ENCODE measurements around the gene UBTF. TPM values are rescaled to one million over a fixed set of nuclear protein-coding genes. Genes with fewer than 3 reads are reported as not detected.

UBTF gene
- polyA plus RNA-seq, 1 donor (not counting 4 experiments of a cell fraction or from before 2014, with no cell fraction given): 23.0 TPM

- Histone ChIP-seq H3K4me1 (ENCODE audit: control insufficient read depth, extremely low read depth, insufficient read depth, low read length) (peaks cover 18% of the 10 kb centered on the region), H3K79me2 (ENCODE audit: control insufficient read depth, insufficient read depth, low read length) (no peaks in the 10 kb centered on the region), H3K4me3 (ENCODE audit: control insufficient read depth in 2 of 3, extremely low read depth in 1 of 3, insufficient read depth in 2 of 3, low read depth in 1 of 3, low read length in 3 of 3) (no peak overlapping the region), H3K9me1 (ENCODE audit: control insufficient read depth, extremely low read depth, insufficient read depth, low read length) (no peaks in the 10 kb centered on the region), H3K36me3 (ENCODE audit: control insufficient read depth in 2 of 2, extremely low read depth in 1 of 2, insufficient read depth in 2 of 2, low read length in 2 of 2) (no peaks in the 10 kb centered on the region), H3K27ac (ENCODE audit: control insufficient read depth, insufficient read depth, low read length) (no peak overlapping the region), H3K4me2 (ENCODE audit: control insufficient read depth, extremely low read depth, insufficient read depth, low read depth, low read length) (no peak overlapping the region), H3K27me3 (ENCODE audit: control insufficient read depth, extremely low read depth, insufficient read depth, low read length) (no peaks in the 10 kb centered on the region), H3K9me3 (ENCODE audit: control insufficient read depth, low read depth, low read length) (no peaks in the 10 kb centered on the region), H4K20me1 (ENCODE audit: control insufficient read depth, extremely low read depth, insufficient read depth, low read length) (no peaks in the 10 kb centered on the region), H3K9ac (ENCODE audit: control insufficient read depth, extremely low read depth, insufficient read depth, low read length) (no peak overlapping the region), H2AFZ (ENCODE audit: control insufficient read depth, low read length) (no peak overlapping the region)
- TF ChIP-seq, protein P1, sequence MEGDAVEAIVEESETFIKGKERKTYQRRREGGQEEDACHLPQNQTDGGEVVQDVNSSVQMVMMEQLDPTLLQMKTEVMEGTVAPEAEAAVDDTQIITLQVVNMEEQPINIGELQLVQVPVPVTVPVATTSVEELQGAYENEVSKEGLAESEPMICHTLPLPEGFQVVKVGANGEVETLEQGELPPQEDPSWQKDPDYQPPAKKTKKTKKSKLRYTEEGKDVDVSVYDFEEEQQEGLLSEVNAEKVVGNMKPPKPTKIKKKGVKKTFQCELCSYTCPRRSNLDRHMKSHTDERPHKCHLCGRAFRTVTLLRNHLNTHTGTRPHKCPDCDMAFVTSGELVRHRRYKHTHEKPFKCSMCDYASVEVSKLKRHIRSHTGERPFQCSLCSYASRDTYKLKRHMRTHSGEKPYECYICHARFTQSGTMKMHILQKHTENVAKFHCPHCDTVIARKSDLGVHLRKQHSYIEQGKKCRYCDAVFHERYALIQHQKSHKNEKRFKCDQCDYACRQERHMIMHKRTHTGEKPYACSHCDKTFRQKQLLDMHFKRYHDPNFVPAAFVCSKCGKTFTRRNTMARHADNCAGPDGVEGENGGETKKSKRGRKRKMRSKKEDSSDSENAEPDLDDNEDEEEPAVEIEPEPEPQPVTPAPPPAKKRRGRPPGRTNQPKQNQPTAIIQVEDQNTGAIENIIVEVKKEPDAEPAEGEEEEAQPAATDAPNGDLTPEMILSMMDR (optimal IDR thresholded peaks at IDR 0.05 in 1 of 3, IDR thresholded peaks at IDR 0.05 in 1 of 3, conservative IDR thresholded peaks at IDR 0.05 in 1 of 3; ENCODE audit: extremely low read depth in 1 of 3, insufficient read depth in 2 of 3, low read length in 3 of 3): no peak
- no peak for TF ChIP-seq EZH2 (IDR thresholded peaks at IDR 0.05; ENCODE audit: low read length)
- dilution Hi-C loops (cut with MboI; ENCODE audit: extremely low pct_ligation_motif_present, low sequenced_read_pairs): no loop called here
- no peak for DNase-seq (ENCODE audit: low read depth, low spot score)
- no peak for FAIRE-seq
Measured at GRCh38 chr17:44233582-44233981, 14.1 kb upstream of the UBTF start.

- FAIRE-seq (no peak), DNase-seq (ENCODE audit: low read depth, low spot score) (no peak)
- Histone ChIP-seq H3K4me1 (ENCODE audit: control insufficient read depth, extremely low read depth, insufficient read depth, low read length) (peaks cover 18% of the 10 kb centered on the region), H3K9me3 (ENCODE audit: control insufficient read depth, low read depth, low read length) (no peaks in the 10 kb centered on the region), H2AFZ (ENCODE audit: control insufficient read depth, low read length) (no peak overlapping the region), H3K27me3 (ENCODE audit: control insufficient read depth, extremely low read depth, insufficient read depth, low read length) (no peaks in the 10 kb centered on the region), H3K9me1 (ENCODE audit: control insufficient read depth, extremely low read depth, insufficient read depth, low read length) (no peaks in the 10 kb centered on the region), H3K4me3 (ENCODE audit: control insufficient read depth in 2 of 3, extremely low read depth in 1 of 3, insufficient read depth in 2 of 3, low read depth in 1 of 3, low read length in 3 of 3) (no peak overlapping the region), H3K4me2 (ENCODE audit: control insufficient read depth, extremely low read depth, insufficient read depth, low read depth, low read length) (no peak overlapping the region), H3K79me2 (ENCODE audit: control insufficient read depth, insufficient read depth, low read length) (no peaks in the 10 kb centered on the region), H4K20me1 (ENCODE audit: control insufficient read depth, extremely low read depth, insufficient read depth, low read length) (no peaks in the 10 kb centered on the region), H3K36me3 (ENCODE audit: control insufficient read depth in 2 of 2, extremely low read depth in 1 of 2, insufficient read depth in 2 of 2, low read length in 2 of 2) (no peaks in the 10 kb centered on the region), H3K9ac (ENCODE audit: control insufficient read depth, extremely low read depth, insufficient read depth, low read length) (no peak overlapping the region), H3K27ac (ENCODE audit: control insufficient read depth, insufficient read depth, low read length) (no peak overlapping the region)
- dilution Hi-C loops (cut with MboI; ENCODE audit: extremely low pct_ligation_motif_present, low sequenced_read_pairs): no loop called here
- TF ChIP-seq, protein P1 (optimal IDR thresholded peaks at IDR 0.05 in 1 of 3, IDR thresholded peaks at IDR 0.05 in 1 of 3, conservative IDR thresholded peaks at IDR 0.05 in 1 of 3; ENCODE audit: extremely low read depth in 1 of 3, insufficient read depth in 2 of 3, low read length in 3 of 3): no peak
- TF ChIP-seq EZH2 (IDR thresholded peaks at IDR 0.05; ENCODE audit: low read length): no peak
Measured at GRCh38 chr17:44232061-44232460, 12.6 kb upstream of the UBTF start.
